GM08714 (cell line): ENCODE measurements around the gene FITM1.
A peak's percentile ranks its signal among the peaks of the same experiment; 100 is the strongest.

Experiments used
- H3K4me3 ChIP-seq: fragments of 200-500 bp; sonication (Bioruptor generic); 2 replicates; pipeline ENCODE4 v1.5.1; 2014; ENCODE audit warnings: mild to moderate bottlenecking, low read length, inconsistent platforms
- ZNF274 ChIP-seq: IDR thresholded peaks from 2 replicates; pipeline ENCODE4 v1.6.1; 2012; ENCODE audit warnings: mild to moderate bottlenecking, low read depth, low read length

FITM1 gene

GRCh38 chr14:24149302-24149969 lies 19.0 kb downstream of the FITM1 start:
- no peak for TF ChIP-seq ZNF274

GRCh38 chr14:24150061-24150460 lies 19.6 kb downstream of the FITM1 start:
- no peak overlapping the region for H3K4me3 ChIP-seq
- no peak for TF ChIP-seq ZNF274

More at GRCh38 chr14:24149302-24149969, 19.0 kb downstream of the FITM1 start:
- H3K4me3 ChIP-seq: no peak overlapping the region

GRCh38 chr14:24150567-24150966 lies 20.1 kb downstream of the FITM1 start:
- no peak overlapping the region for H3K4me3 ChIP-seq
- no peak for TF ChIP-seq ZNF274

- H3K4me3 ChIP-seq: no peak overlapping the region
- no peak for TF ChIP-seq ZNF274
Observed at GRCh38 chr14:24150993-24151392, 20.5 kb downstream of the FITM1 start.

- no peak for TF ChIP-seq ZNF274
- no peak overlapping the region for H3K4me3 ChIP-seq
Observed at GRCh38 chr14:24151404-24152080, 21.1 kb downstream of the FITM1 start.

GRCh38 chr14:24155100-24155499 lies 24.6 kb downstream of the FITM1 start:
- no peak for TF ChIP-seq ZNF274
- H3K4me3 ChIP-seq: no peak overlapping the region

- no peak overlapping the region for H3K4me3 ChIP-seq
- TF ChIP-seq ZNF274: no peak
Observed at GRCh38 chr14:24156840-24157239, 26.4 kb downstream of the FITM1 start.

- H3K4me3 ChIP-seq: no peak overlapping the region
- TF ChIP-seq ZNF274: no peak
Observed at GRCh38 chr14:24157331-24157730, 26.9 kb downstream of the FITM1 start.

GRCh38 chr14:24159777-24160498 lies 29.5 kb downstream of the FITM1 start:
- H3K4me3 ChIP-seq: no peak overlapping the region
- no peak for TF ChIP-seq ZNF274

GRCh38 chr14:24160499-24160849 lies 30.0 kb downstream of the FITM1 start:
- H3K4me3 ChIP-seq: no peak overlapping the region; the same call in 1 of the 2 replicates
- TF ChIP-seq ZNF274: no peak

GRCh38 chr14:24160850-24161804 lies 30.7 kb downstream of the FITM1 start, which contains the start of gene IRF9:
TSS of gene IRF9 (plus strand) at chr14:24161265. CDS start at chr14:24162145, 880 bp downstream.
- H3K4me3 ChIP-seq: peak within 1 kb of the TSS; percentile 89
- TF ChIP-seq ZNF274: no peak

- no peak for TF ChIP-seq ZNF274
- H3K4me3 ChIP-seq: peak overlapping the region; percentile 89
Observed at GRCh38 chr14:24162093-24162492, 31.6 kb downstream of the FITM1 start.

GRCh38 chr14:24164518-24164991 lies 34.1 kb downstream of the FITM1 start:
- no peak for TF ChIP-seq ZNF274
- no peak overlapping the region for H3K4me3 ChIP-seq

GRCh38 chr14:24165785-24166184 lies 35.3 kb downstream of the FITM1 start:
- no peak for TF ChIP-seq ZNF274
- no peak overlapping the region for H3K4me3 ChIP-seq
